Measurements from ENCODE around the gene SURF1.

Gene SURF1

GRCh38 chr9:133361507-133362092 lies 5.3 kb upstream of the SURF1 start:
- DNase-seq (ENCODE audit: low spot score) = no peak

GRCh38 chr9:133360400-133361393 lies 4.4 kb upstream of the SURF1 start:
- DNase-seq (ENCODE audit: low spot score) = no peak

- no peak for DNase-seq (ENCODE audit: low spot score)
Measured at GRCh38 chr9:133359399-133360175, 3.3 kb upstream of the SURF1 start.

GRCh38 chr9:133357656-133358055 lies 1.4 kb upstream of the SURF1 start:
- DNase-seq (ENCODE audit: low spot score) = no peak

- no peak for DNase-seq (ENCODE audit: low spot score)
Measured at GRCh38 chr9:133355881-133356357, 368 bp downstream of the SURF1 start.

- DNase-seq (ENCODE audit: low spot score) = no peak
Measured at GRCh38 chr9:133354766-133355165, 1.5 kb downstream of the SURF1 start.

GRCh38 chr9:133353548-133353947 lies 2.7 kb downstream of the SURF1 start:
- DNase-seq (ENCODE audit: low spot score) = no peak

- DNase-seq (ENCODE audit: low spot score) = no peak
Measured at GRCh38 chr9:133352635-133353340, 3.5 kb downstream of the SURF1 start.

GRCh38 chr9:133351908-133352634 lies 4.2 kb downstream of the SURF1 start:
- DNase-seq (ENCODE audit: low spot score) = peak; percentile 44

GRCh38 chr9:133351526-133351907 lies 4.8 kb downstream of the SURF1 start:
- DNase-seq (ENCODE audit: low spot score) = no peak

- no peak for DNase-seq (ENCODE audit: low spot score)
Measured at GRCh38 chr9:133349965-133350616, 6.2 kb downstream of the SURF1 start.

GRCh38 chr9:133348718-133349573 lies 7.3 kb downstream of the SURF1 start:
- DNase-seq (ENCODE audit: low spot score) = no peak

GRCh38 chr9:133347985-133348717 lies 8.1 kb downstream of the SURF1 start, which contains the start of the genes MED22 and RPL7A:
MED22 (minus strand) TSS chr9:133348131; CDS start chr9:133346662, 1,469 bp downstream.
RPL7A (plus strand) TSS chr9:133348218; CDS start chr9:133348244, 26 bp downstream.
- DNase-seq (ENCODE audit: low spot score) = peak; percentile 94

GRCh38 chr9:133347515-133347984 lies 8.7 kb downstream of the SURF1 start:
- peak; percentile 18 for DNase-seq (ENCODE audit: low spot score)

- no peak for DNase-seq (ENCODE audit: low spot score)
Measured at GRCh38 chr9:133346021-133346785, 10.1 kb downstream of the SURF1 start.

- no peak for DNase-seq (ENCODE audit: low spot score)
Measured at GRCh38 chr9:133345596-133345995, 10.7 kb downstream of the SURF1 start.

- DNase-seq (ENCODE audit: low spot score) = no peak
Measured at GRCh38 chr9:133344979-133345378, 11.3 kb downstream of the SURF1 start.

GRCh38 chr9:133344071-133344470 lies 12.2 kb downstream of the SURF1 start:
- no peak for DNase-seq (ENCODE audit: low spot score)
